HepG2 (cell line): ENCODE measurements around the gene CD274. TPM values are rescaled to one million over a fixed set of nuclear protein-coding genes. Genes with fewer than 3 reads are reported as not detected.

Experiments used
- FIP1L1 ChIP-seq: fragments of 200-400 bp; formaldehyde crosslinking; IDR thresholded peaks from 2 replicates; pipeline ENCODE4 v1.6.1; 2018; ENCODE audit warnings: low read depth, mild to moderate bottlenecking, low read length, moderate library complexity, borderline replicate concordance; ENCODE audit not compliant: insufficient read depth
- IKZF4 ChIP-seq: sonication (generic); formaldehyde crosslinking; IDR thresholded peaks from 2 replicates; pipeline ENCODE4 v1.5.1; 2020; ENCODE audit warnings: borderline replicate concordance, mild to moderate bottlenecking, low read depth, missing genetic modification reagents; ENCODE audit errors: not compliant biosample characterization
- JUN ChIP-seq: sonication (generic); formaldehyde crosslinking; IDR thresholded peaks from 2 replicates; pipeline ENCODE4 v1.4.0; 2020; ENCODE audit warnings: mild to moderate bottlenecking, missing genetic modification reagents
- KMT2A ChIP-seq: sonication (generic); formaldehyde crosslinking; IDR thresholded peaks from 2 replicates; pipeline ENCODE4 v1.4.0; 2020; ENCODE audit warnings: missing genetic modification reagents
- RFX5 ChIP-seq: IDR thresholded peaks from 2 replicates; pipeline ENCODE4 v1.6.1; 2011; ENCODE audit warnings: low read depth, low read length, improper control_type of control experiment
- SIN3B ChIP-seq: fragments of 150-350 bp; IDR thresholded peaks from 2 replicates; pipeline ENCODE4 v1.6.1; 2014; ENCODE audit warnings: low read length
- TOPORS ChIP-seq: sonication (generic); formaldehyde crosslinking; IDR thresholded peaks from 2 replicates; pipeline ENCODE4 v1.8.0; 2023; ENCODE audit warnings: mild to moderate bottlenecking, missing genetic modification reagents
- ZFP36L2 ChIP-seq: sonication (generic); formaldehyde crosslinking; IDR thresholded peaks from 2 replicates; pipeline ENCODE4 v1.4.0; 2020; ENCODE audit warnings: missing genetic modification reagents
- ZNF432 ChIP-seq: sonication (generic); formaldehyde crosslinking; IDR thresholded peaks from 2 replicates; pipeline ENCODE4 v1.5.0; 2020; ENCODE audit warnings: missing genetic modification reagents, mild to moderate bottlenecking, borderline replicate concordance
- ZNF891 ChIP-seq: sonication (generic); formaldehyde crosslinking; IDR thresholded peaks from 2 replicates; pipeline ENCODE4 v1.5.0; 2020; ENCODE audit warnings: mild to moderate bottlenecking, missing genetic modification reagents
- polyA plus RNA-seq, 8 experiments: library from polyadenylated mRNA; depleted of rRNA in 3 of 8; stranded (reverse) in 7 of 8; unstranded in 1 of 8; fragments of >200 nt; fragmentation: Illumina TruSeq in 4 of 8; extraction: Trizol in 4 of 8; gene quantifications; 2 replicates each; pipeline versions ENCODE4 v1.2.1 to v1.2.3, GENCODE V29; 2011 to 2016; ENCODE audit warnings: low read depth in 4 of 8, missing spikeins in 1 of 8, mixed read lengths in 1 of 8; ENCODE audit not compliant: insufficient read depth in 1 of 8
- total RNA-seq, 5 experiments: library from RNA; depleted of rRNA; stranded (reverse); fragments of >200 nt; fragmentation: Illumina TruSeq; extraction: Trizol; gene quantifications; 2 replicates each; pipeline ENCODE4 v1.2.3, GENCODE V29; 2016; ENCODE audit warnings: low read depth in 1 of 5
- TF ChIP-seq, protein P1 (sequence below): sonication (generic); formaldehyde crosslinking; IDR thresholded peaks from 2 replicates; pipeline ENCODE4 v1.8.1; 2022; ENCODE audit warnings: low read depth, mild to moderate bottlenecking, missing genetic modification reagents
- TF ChIP-seq, protein P2 (sequence below): sonication (generic); formaldehyde crosslinking; IDR thresholded peaks from 2 replicates; pipeline ENCODE4 v1.5.0; 2020; ENCODE audit warnings: missing genetic modification reagents
- TF ChIP-seq, protein P3 (sequence below): sonication (generic); formaldehyde crosslinking; IDR thresholded peaks from 2 replicates; pipeline ENCODE4 v1.5.0; 2020; ENCODE audit warnings: mild to moderate bottlenecking, missing genetic modification reagents, borderline replicate concordance
- TF ChIP-seq, protein P4 (sequence below): sonication (generic); formaldehyde crosslinking; IDR thresholded peaks from 2 replicates; pipeline ENCODE4 v1.4.0; 2020; ENCODE audit warnings: missing genetic modification reagents
- TF ChIP-seq, protein P5 (sequence below): sonication (generic); formaldehyde crosslinking; IDR thresholded peaks from 2 replicates; pipeline ENCODE4 v1.5.1; 2020; ENCODE audit warnings: missing genetic modification reagents, mild to moderate bottlenecking, borderline replicate concordance

Gene CD274
- total and polyA plus RNA-seq, 2 of the 13 experiments (the other 11 are each of a cell fraction or from before 2014, with no cell fraction given), result 0.17 to 0.49 TPM

DNA sequence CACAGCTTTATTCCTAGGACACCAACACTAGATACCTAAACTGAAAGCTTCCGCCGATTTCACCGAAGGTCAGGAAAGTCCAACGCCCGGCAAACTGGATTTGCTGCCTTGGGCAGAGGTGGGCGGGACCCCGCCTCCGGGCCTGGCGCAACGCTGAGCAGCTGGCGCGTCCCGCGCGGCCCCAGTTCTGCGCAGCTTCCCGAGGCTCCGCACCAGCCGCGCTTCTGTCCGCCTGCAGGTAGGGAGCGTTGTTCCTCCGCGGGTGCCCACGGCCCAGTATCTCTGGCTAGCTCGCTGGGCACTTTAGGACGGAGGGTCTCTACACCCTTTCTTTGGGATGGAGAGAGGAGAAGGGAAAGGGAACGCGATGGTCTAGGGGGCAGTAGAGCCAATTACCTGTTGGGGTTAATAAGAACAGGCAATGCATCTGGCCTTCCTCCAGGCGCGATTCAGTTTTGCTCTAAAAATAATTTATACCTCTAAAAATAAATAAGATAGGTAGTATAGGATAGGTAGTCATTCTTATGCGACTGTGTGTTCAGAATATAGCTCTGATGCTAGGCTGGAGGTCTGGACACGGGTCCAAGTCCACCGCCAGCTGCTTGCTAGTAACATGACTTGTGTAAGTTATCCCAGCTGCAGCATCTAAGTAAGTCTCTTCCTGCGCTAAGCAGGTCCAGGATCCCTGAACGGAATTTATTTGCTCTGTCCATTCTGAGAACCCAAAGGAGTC is at the start of gene CD274 (continued):
- TF ChIP-seq, protein P1, sequence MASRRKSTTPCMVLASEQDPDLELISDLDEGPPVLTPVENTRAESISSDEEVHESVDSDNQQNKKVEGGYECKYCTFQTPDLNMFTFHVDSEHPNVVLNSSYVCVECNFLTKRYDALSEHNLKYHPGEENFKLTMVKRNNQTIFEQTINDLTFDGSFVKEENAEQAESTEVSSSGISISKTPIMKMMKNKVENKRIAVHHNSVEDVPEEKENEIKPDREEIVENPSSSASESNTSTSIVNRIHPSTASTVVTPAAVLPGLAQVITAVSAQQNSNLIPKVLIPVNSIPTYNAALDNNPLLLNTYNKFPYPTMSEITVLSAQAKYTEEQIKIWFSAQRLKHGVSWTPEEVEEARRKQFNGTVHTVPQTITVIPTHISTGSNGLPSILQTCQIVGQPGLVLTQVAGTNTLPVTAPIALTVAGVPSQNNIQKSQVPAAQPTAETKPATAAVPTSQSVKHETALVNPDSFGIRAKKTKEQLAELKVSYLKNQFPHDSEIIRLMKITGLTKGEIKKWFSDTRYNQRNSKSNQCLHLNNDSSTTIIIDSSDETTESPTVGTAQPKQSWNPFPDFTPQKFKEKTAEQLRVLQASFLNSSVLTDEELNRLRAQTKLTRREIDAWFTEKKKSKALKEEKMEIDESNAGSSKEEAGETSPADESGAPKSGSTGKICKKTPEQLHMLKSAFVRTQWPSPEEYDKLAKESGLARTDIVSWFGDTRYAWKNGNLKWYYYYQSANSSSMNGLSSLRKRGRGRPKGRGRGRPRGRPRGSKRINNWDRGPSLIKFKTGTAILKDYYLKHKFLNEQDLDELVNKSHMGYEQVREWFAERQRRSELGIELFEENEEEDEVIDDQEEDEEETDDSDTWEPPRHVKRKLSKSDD (CRISPR knock-in tag), result no peak
- TF ChIP-seq IKZF4 (peak; percentile 69), ZNF891 (CRISPR knock-in tag) (peak; percentile 66; the same call in 1 of the 2 replicates), ZFP36L2 (CRISPR knock-in tag) (no peak), JUN (no peak), KMT2A (CRISPR knock-in tag) (peak; percentile 61), FIP1L1 (no peak), RFX5 (no peak), TOPORS (CRISPR knock-in tag) (no peak), ZNF432 (CRISPR knock-in tag) (no peak), SIN3B (no peak)
- TF ChIP-seq, protein P2, sequence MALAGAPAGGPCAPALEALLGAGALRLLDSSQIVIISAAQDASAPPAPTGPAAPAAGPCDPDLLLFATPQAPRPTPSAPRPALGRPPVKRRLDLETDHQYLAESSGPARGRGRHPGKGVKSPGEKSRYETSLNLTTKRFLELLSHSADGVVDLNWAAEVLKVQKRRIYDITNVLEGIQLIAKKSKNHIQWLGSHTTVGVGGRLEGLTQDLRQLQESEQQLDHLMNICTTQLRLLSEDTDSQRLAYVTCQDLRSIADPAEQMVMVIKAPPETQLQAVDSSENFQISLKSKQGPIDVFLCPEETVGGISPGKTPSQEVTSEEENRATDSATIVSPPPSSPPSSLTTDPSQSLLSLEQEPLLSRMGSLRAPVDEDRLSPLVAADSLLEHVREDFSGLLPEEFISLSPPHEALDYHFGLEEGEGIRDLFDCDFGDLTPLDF, result peak; percentile 48; the same call in 1 of the 2 replicates
- TF ChIP-seq, protein P3, sequence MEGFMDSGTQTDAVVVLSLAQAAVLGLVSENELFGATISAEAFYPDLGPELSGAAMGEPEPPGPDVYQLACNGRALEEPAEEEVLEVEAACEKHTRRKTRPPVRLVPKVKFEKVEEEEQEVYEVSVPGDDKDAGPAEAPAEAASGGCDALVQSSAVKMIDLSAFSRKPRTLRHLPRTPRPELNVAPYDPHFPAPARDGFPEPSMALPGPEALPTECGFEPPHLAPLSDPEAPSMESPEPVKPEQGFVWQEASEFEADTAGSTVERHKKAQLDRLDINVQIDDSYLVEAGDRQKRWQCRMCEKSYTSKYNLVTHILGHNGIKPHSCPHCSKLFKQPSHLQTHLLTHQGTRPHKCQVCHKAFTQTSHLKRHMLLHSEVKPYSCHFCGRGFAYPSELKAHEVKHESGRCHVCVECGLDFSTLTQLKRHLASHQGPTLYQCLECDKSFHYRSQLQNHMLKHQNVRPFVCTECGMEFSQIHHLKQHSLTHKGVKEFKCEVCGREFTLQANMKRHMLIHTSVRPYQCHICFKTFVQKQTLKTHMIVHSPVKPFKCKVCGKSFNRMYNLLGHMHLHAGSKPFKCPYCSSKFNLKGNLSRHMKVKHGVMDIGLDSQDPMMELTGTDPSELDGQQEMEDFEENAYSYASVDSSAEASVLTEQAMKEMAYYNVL (CRISPR knock-in tag), result 0 out of 2 replicates have a peak, but pooled peaks have one; percentile 25
- TF ChIP-seq, protein P4, sequence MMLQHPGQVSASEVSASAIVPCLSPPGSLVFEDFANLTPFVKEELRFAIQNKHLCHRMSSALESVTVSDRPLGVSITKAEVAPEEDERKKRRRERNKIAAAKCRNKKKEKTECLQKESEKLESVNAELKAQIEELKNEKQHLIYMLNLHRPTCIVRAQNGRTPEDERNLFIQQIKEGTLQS (CRISPR knock-in tag), result no peak
- TF ChIP-seq, protein P5, sequence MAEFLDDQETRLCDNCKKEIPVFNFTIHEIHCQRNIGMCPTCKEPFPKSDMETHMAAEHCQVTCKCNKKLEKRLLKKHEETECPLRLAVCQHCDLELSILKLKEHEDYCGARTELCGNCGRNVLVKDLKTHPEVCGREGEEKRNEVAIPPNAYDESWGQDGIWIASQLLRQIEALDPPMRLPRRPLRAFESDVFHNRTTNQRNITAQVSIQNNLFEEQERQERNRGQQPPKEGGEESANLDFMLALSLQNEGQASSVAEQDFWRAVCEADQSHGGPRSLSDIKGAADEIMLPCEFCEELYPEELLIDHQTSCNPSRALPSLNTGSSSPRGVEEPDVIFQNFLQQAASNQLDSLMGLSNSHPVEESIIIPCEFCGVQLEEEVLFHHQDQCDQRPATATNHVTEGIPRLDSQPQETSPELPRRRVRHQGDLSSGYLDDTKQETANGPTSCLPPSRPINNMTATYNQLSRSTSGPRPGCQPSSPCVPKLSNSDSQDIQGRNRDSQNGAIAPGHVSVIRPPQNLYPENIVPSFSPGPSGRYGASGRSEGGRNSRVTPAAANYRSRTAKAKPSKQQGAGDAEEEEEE (CRISPR knock-in tag), result no peak
